Ascending aorta (tissue), 2 donors: ENCODE results near the gene DUXB. TPM values are rescaled to one million over a fixed set of nuclear protein-coding genes. Genes with fewer than 3 reads are reported as not detected.

ENCODE experiments used
- DNase-seq, 2 donors: peaks; one replicate each; pipeline ENCODE4 v3.0.0-alpha.2; 2019; ENCODE audit warnings: low spot score in 2 of 2
- H3K27ac ChIP-seq, 2 donors: fragments of 200-600 bp; sonication (generic); one replicate each; pipeline ENCODE4 v1.5.1; 2016 to 2017; ENCODE audit warnings: mild to moderate bottlenecking in 1 of 2
- H3K27me3 ChIP-seq: fragments of 200-600 bp; sonication (generic); one replicate; pipeline ENCODE4 v1.5.1; 2017
- H3K36me3 ChIP-seq, 2 donors: fragments of 200-600 bp; sonication (generic); one replicate each; pipeline ENCODE4 v1.5.1; 2016
- H3K4me1 ChIP-seq, 2 donors: fragments of 200-600 bp; sonication (generic); one replicate each; pipeline ENCODE4 v1.5.1; 2016 to 2017; ENCODE audit warnings: mild to moderate bottlenecking in 1 of 2
- H3K4me3 ChIP-seq, 2 donors: fragments of 200-600 bp; sonication (generic); one replicate each; pipeline ENCODE4 v1.5.1; 2016 to 2017; ENCODE audit warnings: mild to moderate bottlenecking in 1 of 2
- H3K9me3 ChIP-seq, 2 donors: fragments of 200-600 bp; sonication (generic); one replicate each; pipeline ENCODE4 v1.5.1; 2016
- intact Hi-C: fragments of 100-400 bp; cut with DNase I; formaldehyde crosslinking; loops from one replicate; pipeline ENCODE4 v1.15.1; 2023
- total RNA-seq: library from RNA; depleted of rRNA; stranded (reverse); fragments of >200 nt; gene quantifications from one replicate; pipeline ENCODE4 v1.1.0, GENCODE V29; 2016
- TF ChIP-seq, protein P1 (sequence below), 3 experiments: fragments of 200-600 bp in 2 of 3; fragments of 450-650 bp in 1 of 3; sonication (generic) in 2 of 3; IDR thresholded peaks; one replicate each; pipeline ENCODE4 v1.5.1; 2016 to 2019; ENCODE audit warnings: antibody characterized with exemption in 3 of 3, mild to moderate bottlenecking in 1 of 3, moderate library complexity in 1 of 3

DUXB gene
- total RNA-seq, 1 donor from 2014 or later = not detected

GRCh38 chr16:75742424-75743047 lies 41.3 kb upstream of the DUXB start:
- Histone ChIP-seq H3K27ac (no peak overlapping the region), H3K36me3 (no peaks in the 10 kb centered on the region), H3K27me3 (no peaks in the 10 kb centered on the region), H3K4me1 (no peaks in the 10 kb centered on the region), H3K9me3 (no peaks in the 10 kb centered on the region), H3K4me3 (no peak overlapping the region)
- TF ChIP-seq, protein P1, sequence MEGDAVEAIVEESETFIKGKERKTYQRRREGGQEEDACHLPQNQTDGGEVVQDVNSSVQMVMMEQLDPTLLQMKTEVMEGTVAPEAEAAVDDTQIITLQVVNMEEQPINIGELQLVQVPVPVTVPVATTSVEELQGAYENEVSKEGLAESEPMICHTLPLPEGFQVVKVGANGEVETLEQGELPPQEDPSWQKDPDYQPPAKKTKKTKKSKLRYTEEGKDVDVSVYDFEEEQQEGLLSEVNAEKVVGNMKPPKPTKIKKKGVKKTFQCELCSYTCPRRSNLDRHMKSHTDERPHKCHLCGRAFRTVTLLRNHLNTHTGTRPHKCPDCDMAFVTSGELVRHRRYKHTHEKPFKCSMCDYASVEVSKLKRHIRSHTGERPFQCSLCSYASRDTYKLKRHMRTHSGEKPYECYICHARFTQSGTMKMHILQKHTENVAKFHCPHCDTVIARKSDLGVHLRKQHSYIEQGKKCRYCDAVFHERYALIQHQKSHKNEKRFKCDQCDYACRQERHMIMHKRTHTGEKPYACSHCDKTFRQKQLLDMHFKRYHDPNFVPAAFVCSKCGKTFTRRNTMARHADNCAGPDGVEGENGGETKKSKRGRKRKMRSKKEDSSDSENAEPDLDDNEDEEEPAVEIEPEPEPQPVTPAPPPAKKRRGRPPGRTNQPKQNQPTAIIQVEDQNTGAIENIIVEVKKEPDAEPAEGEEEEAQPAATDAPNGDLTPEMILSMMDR (IDR thresholded peaks at IDR 0.05) = no peak
- DNase-seq = no peak
- intact Hi-C loops = no loop called here

DNA sequence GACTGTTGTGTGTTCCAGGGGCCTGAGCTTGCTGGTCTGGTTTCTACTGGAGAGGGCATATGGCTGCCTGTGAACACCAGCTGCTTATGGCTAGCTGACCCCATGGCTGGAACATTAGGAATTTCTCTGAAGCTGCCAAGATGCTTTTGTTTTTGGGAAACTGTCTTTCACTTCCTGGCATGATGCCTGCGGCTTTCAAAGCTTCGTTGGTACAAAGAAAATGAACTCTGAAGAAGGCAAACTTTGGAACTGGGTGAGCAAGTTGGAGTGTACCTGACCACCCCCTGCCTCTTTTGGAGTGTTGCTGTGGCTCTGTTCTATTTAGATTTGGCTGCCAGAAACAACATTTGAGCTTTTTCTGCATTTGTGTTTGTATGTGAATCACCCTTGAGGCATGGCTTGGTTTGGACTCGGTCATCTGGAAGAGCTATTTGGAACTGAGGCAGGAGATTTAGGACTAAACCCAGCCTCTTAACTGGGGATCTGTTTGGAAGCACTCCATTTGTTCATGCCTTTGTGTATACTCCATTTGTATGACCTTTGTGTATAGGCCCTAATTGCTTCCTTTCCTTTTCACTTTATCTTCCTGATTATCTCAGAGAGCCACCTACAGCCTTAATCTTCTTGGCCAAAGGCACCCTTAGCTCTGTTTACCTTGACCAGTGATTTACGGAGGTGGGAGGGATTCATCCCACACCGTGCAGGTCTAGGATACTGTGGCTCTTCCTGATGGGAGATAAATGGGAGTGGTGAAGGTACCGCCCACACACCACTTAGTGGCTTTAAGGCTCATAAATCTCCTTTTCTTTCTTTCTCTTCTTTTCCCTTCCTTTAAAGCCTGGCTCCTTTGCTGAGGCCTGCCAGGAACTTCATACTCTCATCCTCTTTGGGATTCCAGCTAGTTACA lies 32.3 kb upstream of the DUXB start:
- H3K27ac ChIP-seq = peak overlapping the region; percentile 59 to 77
- H3K36me3 ChIP-seq = no peaks in the 10 kb centered on the region
- H3K9me3 ChIP-seq = no peaks in the 10 kb centered on the region
- peak overlapping the region in 1 of 2 donors; percentile 10 for H3K4me3 ChIP-seq
- peaks cover 2 to 13% of the 10 kb centered on the region in 2 donors for H3K4me1 ChIP-seq
- TF ChIP-seq, protein P1 (IDR thresholded peaks at IDR 0.05) = no peak
- peak in 1 of 2 donors; percentile 69 for DNase-seq
- intact Hi-C loops = no loop called here
- H3K27me3 ChIP-seq = no peaks in the 10 kb centered on the region

GRCh38 chr16:75732871-75733270 lies 31.6 kb upstream of the DUXB start:
- TF ChIP-seq, protein P1 (IDR thresholded peaks at IDR 0.05) = no peak
- intact Hi-C loops = no loop called here
- Histone ChIP-seq H3K4me1 (peaks cover 2 to 13% of the 10 kb centered on the region in 2 donors), H3K36me3 (no peaks in the 10 kb centered on the region), H3K9me3 (no peaks in the 10 kb centered on the region), H3K27ac (peak overlapping the region; percentile 59 to 77), H3K27me3 (no peaks in the 10 kb centered on the region), H3K4me3 (peak overlapping the region in 1 of 2 donors; percentile 10)
- no peak for DNase-seq

DNA sequence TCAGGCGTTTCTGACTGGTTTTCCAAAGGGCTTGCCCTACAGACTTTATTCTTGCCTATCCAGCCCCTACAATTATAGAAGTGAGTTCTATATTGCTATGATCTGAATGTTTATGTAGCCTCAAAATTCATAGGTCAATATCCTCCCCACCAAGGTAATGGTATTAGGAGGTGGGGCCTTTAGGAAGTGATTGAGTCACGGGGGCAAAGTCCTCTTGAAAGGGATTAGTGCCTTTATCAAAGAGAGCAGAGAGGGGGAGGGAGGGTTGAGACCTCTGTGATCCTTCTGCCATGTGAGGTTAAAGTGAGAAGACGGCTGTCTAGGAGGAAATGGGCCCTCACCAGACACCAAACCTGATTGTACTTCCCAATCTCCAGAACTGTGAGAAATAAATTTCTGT lies 26.0 kb upstream of the DUXB start:
- no peak for DNase-seq
- no peaks in the 10 kb centered on the region for H3K36me3 ChIP-seq
- no peaks in the 10 kb centered on the region for H3K27me3 ChIP-seq
- intact Hi-C loops = no loop called here
- H3K4me1 ChIP-seq = no peaks in the 10 kb centered on the region
- no peak overlapping the region for H3K4me3 ChIP-seq
- TF ChIP-seq, protein P1 (IDR thresholded peaks at IDR 0.05) = no peak
- no peaks in the 10 kb centered on the region for H3K9me3 ChIP-seq
- H3K27ac ChIP-seq = no peak overlapping the region

- H3K27ac ChIP-seq = no peak within 1 kb of the TSS
- no peaks in the 10 kb centered on the region for H3K36me3 ChIP-seq
- TF ChIP-seq, protein P1 (IDR thresholded peaks at IDR 0.05) = no peak
- H3K9me3 ChIP-seq = no peaks in the 10 kb centered on the region
- no peak for DNase-seq
- no peak within 1 kb of the TSS for H3K4me3 ChIP-seq
- H3K27me3 ChIP-seq = no peaks in the 10 kb centered on the region
- intact Hi-C loops = no loop called here
- H3K4me1 ChIP-seq = no peaks in the 10 kb centered on the region
Measured at GRCh38 chr16:75726390-75726789, 25.1 kb upstream of the DUXB start, which contains the start of gene CPHXL. TSS of gene CPHXL (minus strand) at chr16:75726490. CDS start at chr16:75726442, 48 bp downstream.
